HepG2 (cell line): ENCODE results near the gene B4GALT2. TPM values are rescaled to one million over a fixed set of nuclear protein-coding genes. Genes with fewer than 3 reads are reported as not detected.

ENCODE experiments used
- ATF3 ChIP-seq: sonication (generic); formaldehyde crosslinking; IDR thresholded peaks from 2 replicates; pipeline ENCODE4 v1.4.0; 2020; ENCODE audit warnings: missing genetic modification reagents
- CEBPB ChIP-seq: IDR thresholded peaks from 2 replicates; pipeline ENCODE4 v1.6.1; 2011; ENCODE audit warnings: low read depth, low read length, improper control_type of control experiment, borderline replicate concordance
- CENPT ChIP-seq: sonication (generic); formaldehyde crosslinking; IDR thresholded peaks from 2 replicates; pipeline ENCODE4 v1.8.0; 2022; ENCODE audit warnings: low read depth, mild to moderate bottlenecking, moderate library complexity, missing genetic modification reagents
- HDAC2 ChIP-seq: sonication (generic); formaldehyde crosslinking; IDR thresholded peaks from 2 replicates; pipeline ENCODE4 v1.4.0; 2020; ENCODE audit warnings: missing genetic modification reagents
- HOXA5 ChIP-seq: sonication (generic); formaldehyde crosslinking; IDR thresholded peaks from 2 replicates; pipeline ENCODE4 v1.4.0; 2020; ENCODE audit warnings: missing genetic modification reagents
- KIAA2018 ChIP-seq: sonication (generic); formaldehyde crosslinking; IDR thresholded peaks from 2 replicates; pipeline ENCODE4 v1.5.0; 2020; ENCODE audit warnings: mild to moderate bottlenecking, missing genetic modification reagents, borderline replicate concordance
- MAF1 ChIP-seq: sonication (generic); formaldehyde crosslinking; IDR thresholded peaks from 2 replicates; pipeline ENCODE4 v1.5.0; 2020; ENCODE audit warnings: missing genetic modification reagents, borderline replicate concordance
- NFKB2 ChIP-seq: sonication (generic); formaldehyde crosslinking; IDR thresholded peaks from 2 replicates; pipeline ENCODE4 v1.4.0; 2020; ENCODE audit warnings: missing genetic modification reagents, borderline replicate concordance
- NPAS2 ChIP-seq: sonication (generic); formaldehyde crosslinking; IDR thresholded peaks from 2 replicates; pipeline ENCODE4 v1.8.0; 2022; ENCODE audit warnings: mild to moderate bottlenecking, missing genetic modification reagents, borderline replicate concordance
- NR2F6 ChIP-seq, 2 experiments: IDR thresholded peaks; 2 replicates each; pipeline ENCODE4 v1.6.1; 2016; ENCODE audit warnings: antibody characterized with exemption in 1 of 2, mild to moderate bottlenecking in 1 of 2
- PHF21A ChIP-seq: sonication (generic); formaldehyde crosslinking; IDR thresholded peaks from 2 replicates; pipeline ENCODE4 v1.5.0; 2020; ENCODE audit warnings: mild to moderate bottlenecking, missing genetic modification reagents
- REST ChIP-seq, 2 experiments: IDR thresholded peaks; 2 replicates each; pipeline ENCODE4 v1.6.1; 2011 to 2012; ENCODE audit warnings: low read length in 2 of 2, borderline replicate concordance in 1 of 2, low read depth in 1 of 2, mild to moderate bottlenecking in 1 of 2, moderate library complexity in 1 of 2
- YEATS2 ChIP-seq: sonication (generic); formaldehyde crosslinking; IDR thresholded peaks from 2 replicates; pipeline ENCODE4 v1.4.0; 2020; ENCODE audit warnings: missing genetic modification reagents, borderline replicate concordance
- ZIK1 ChIP-seq: sonication (generic); formaldehyde crosslinking; IDR thresholded peaks from 2 replicates; pipeline ENCODE4 v1.5.0; 2020; ENCODE audit warnings: mild to moderate bottlenecking, low read depth, missing genetic modification reagents, borderline replicate concordance
- ZNF10 ChIP-seq: sonication (generic); formaldehyde crosslinking; IDR thresholded peaks from 2 replicates; pipeline ENCODE4 v1.4.0; 2020; ENCODE audit warnings: mild to moderate bottlenecking, low read depth, missing genetic modification reagents, borderline replicate concordance
- polyA plus RNA-seq, 8 experiments: library from polyadenylated mRNA; depleted of rRNA in 3 of 8; stranded (reverse) in 7 of 8; unstranded in 1 of 8; fragments of >200 nt; fragmentation: Illumina TruSeq in 4 of 8; extraction: Trizol in 4 of 8; gene quantifications; 2 replicates each; pipeline versions ENCODE4 v1.2.1 to v1.2.3, GENCODE V29; 2011 to 2016; ENCODE audit warnings: low read depth in 4 of 8, missing spikeins in 1 of 8, mixed read lengths in 1 of 8; ENCODE audit not compliant: insufficient read depth in 1 of 8
- total RNA-seq, 5 experiments: library from RNA; depleted of rRNA; stranded (reverse); fragments of >200 nt; fragmentation: Illumina TruSeq; extraction: Trizol; gene quantifications; 2 replicates each; pipeline ENCODE4 v1.2.3, GENCODE V29; 2016; ENCODE audit warnings: low read depth in 1 of 5

Gene B4GALT2
- total and polyA plus RNA-seq, 2 of the 13 experiments (the other 11 are each of a cell fraction or from before 2014, with no cell fraction given), result 41.9 to 78.0 TPM

- no peak for TF ChIP-seq HDAC2 (CRISPR knock-in tag)
- 0 out of 2 replicates have a peak, but pooled peaks have one; percentile 2 for TF ChIP-seq PHF21A
- TF ChIP-seq NR2F6 (IDR thresholded peaks at IDR 0.05), result no peak
- TF ChIP-seq NR2F6 (CRISPR knock-in tag; IDR thresholded peaks at IDR 0.05), result no peak
- TF ChIP-seq HOXA5 (CRISPR knock-in tag), result no peak
- TF ChIP-seq MAF1 (CRISPR knock-in tag), result no peak
- TF ChIP-seq NPAS2 (CRISPR knock-in tag), result no peak
- no peak for TF ChIP-seq YEATS2 (CRISPR knock-in tag)
- TF ChIP-seq NFKB2, result no peak
- TF ChIP-seq ZNF10 (CRISPR knock-in tag), result no peak
- no peak for TF ChIP-seq REST (IDR thresholded peaks at IDR 0.05; ENCODE audit: borderline replicate concordance in 1 of 2, low read depth in 1 of 2, low read length in 2 of 2)
- peak; percentile 92 for TF ChIP-seq CEBPB
- TF ChIP-seq ATF3 (CRISPR knock-in tag), result no peak
- TF ChIP-seq CENPT, result no peak
- no peak for TF ChIP-seq ZIK1 (CRISPR knock-in tag)
- TF ChIP-seq KIAA2018 (CRISPR knock-in tag), result no peak
Observed at GRCh38 chr1:43980255-43981134, 1.5 kb downstream of the B4GALT2 start (continued).
